GM10266 (cell line): ENCODE results near the gene SMYD3.

Experiments used
- DNase-seq: peaks from one replicate; pipeline ENCODE4 v3.0.0; 2012; ENCODE audit errors: extremely low spot score
- CTCF ChIP-seq: IDR thresholded peaks from 2 replicates; pipeline ENCODE4 v1.5.1; 2012; ENCODE audit warnings: mild to moderate bottlenecking, low read depth; ENCODE audit not compliant: control insufficient read depth, insufficient read depth; ENCODE audit errors: missing control alignments

SMYD3 gene

DNA sequence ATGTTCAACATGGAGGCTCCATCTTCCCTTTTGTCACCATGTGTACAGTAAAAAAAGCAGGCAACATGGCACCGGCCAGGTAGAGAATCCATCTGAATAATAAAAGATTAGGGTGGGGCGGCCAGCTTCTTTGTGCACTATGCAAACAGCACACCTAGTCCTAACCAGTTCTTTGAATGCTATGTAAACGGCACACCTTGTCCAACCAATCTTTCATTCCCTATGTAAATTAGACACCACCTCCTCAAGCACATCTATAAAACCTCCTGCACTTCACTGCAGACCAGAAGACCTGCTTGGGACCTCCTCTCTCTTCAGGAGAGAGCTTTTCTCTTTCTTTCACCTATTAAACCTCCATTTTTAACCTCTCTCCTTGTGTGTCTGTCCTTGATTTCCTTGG lies 30.8 kb upstream of the SMYD3 start:
- no peak for TF ChIP-seq CTCF
- no peak for DNase-seq

DNA sequence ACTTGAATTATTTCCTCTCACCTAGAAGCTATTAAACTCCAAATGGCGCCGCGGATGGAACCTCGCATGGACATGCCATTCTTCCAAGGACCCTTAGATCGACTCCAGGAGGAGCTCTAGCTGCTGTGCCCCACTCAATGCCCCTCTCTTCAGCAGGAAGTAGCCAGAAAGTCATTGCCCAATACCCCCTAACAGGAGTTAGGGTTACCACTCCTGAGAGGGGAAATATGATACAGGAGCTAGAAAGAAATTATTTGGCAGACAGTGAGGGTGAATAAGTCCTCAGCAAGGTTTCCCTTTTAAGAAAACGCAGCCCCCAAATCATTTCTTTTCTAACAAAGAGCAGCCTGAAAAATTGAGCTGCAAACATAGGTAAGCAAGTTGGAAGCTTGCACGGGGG lies 30.4 kb upstream of the SMYD3 start:
- DNase-seq: no peak
- no peak for TF ChIP-seq CTCF

- no peak for DNase-seq
- no peak for TF ChIP-seq CTCF
Measured at GRCh38 chr1:246534114-246534513, 27.0 kb upstream of the SMYD3 start.

DNA sequence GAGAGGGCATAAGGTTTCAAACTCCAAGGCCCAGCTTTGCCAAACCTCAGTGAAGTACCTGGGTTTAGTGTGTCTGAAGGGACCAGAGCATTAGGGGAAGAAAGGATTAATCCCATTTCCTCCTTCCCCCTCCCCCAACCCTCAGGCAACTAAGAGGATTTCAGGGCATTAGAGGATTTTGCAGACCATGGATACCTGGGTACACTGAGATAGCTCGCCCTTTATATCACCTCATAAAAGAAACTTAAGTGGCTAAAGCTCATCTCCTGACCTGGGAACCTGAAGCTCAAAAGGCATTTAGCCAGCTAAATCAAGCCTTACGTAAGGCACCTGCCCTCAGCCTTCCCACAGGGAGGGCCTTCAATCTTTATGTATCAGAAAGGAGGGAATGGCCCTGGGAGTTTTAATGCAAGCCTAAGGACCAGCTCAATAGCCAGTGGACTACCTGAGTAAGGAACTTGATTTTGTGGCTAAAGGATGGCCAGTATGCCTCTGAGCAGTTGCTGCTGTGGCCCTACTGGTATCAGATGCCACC lies 26.4 kb upstream of the SMYD3 start:
- DNase-seq: no peak
- no peak for TF ChIP-seq CTCF

- no peak for TF ChIP-seq CTCF
- no peak for DNase-seq
Measured at GRCh38 chr1:246532519-246532918, 25.4 kb upstream of the SMYD3 start.

DNA sequence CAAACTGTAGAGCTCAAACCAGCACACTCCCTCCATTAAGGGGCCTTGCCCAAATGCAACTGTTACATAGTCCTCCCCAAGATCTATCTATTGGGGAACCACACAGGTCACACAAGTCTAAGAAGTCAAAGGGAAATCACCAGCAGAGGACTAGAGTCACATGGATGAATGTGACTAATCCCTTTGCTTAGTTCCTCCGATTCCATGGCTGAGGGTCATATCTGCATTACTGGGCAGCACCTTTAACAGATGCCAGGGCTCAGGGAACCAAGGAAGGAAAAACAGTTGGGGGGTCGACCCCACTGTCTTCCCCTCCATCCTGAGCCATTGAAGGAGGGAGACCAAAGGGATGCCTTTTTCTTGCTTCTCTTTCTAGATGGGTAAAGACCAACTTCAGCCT lies 23.4 kb upstream of the SMYD3 start:
- no peak for DNase-seq
- no peak for TF ChIP-seq CTCF

DNA sequence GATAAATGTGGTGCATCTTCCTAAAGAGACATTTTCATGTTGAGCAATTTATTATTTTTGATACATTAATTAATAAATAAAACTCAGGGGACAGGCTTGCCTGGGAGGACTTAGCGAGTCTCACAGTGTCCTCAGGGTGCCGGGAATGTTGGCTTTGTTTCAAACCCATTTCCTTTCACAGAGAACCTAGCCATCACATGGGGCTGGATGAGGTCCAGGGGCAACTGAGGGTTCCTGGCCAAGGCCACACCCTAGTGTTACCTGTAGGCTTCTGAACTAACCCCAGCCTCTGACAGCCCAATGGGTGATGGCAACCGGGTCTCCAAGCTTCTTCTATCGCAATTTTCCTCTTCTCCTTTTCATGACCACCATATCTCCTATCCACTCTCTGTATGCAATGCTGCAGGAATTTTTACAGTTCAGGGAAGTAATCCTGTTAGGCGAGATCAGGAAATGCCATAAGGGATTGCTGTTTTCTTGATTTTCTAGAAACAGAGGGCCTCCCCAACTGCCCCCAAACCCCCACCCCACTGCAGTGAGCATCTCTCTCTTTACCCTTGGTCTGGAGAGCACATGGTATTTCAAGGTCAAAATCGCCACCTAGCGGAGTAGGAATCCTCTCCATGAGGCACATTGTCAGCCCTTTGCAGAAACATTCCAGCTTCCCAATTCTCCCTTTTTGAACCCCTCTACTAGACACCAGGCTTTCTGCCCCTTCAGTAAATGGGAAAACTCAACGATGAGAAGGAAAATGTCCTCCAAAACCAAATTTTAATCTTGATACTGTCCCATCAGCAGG lies 22.1 kb upstream of the SMYD3 start:
- DNase-seq: no peak
- TF ChIP-seq CTCF: no peak
